Lower lobe of right lung (tissue), 2 donors: ENCODE data around the gene POLK. TPM values are rescaled to one million over a fixed set of nuclear protein-coding genes. Genes with fewer than 3 reads are reported as not detected.

Experiments used
- ATAC-seq, 2 donors: fragments of 200-7000 bp; cut with Tn5 transposase; one replicate each; pipeline ENCODE4 v1.9.1; 2020 to 2022; ENCODE audit warnings: mild to moderate bottlenecking in 2 of 2, moderate library complexity in 2 of 2
- DNase-seq: peaks from one replicate; pipeline ENCODE4 v3.0.0-alpha.2; 2020
- H3K27ac ChIP-seq: fragments of 200-600 bp; one replicate; pipeline ENCODE4 v1.8.0; 2022
- H3K27me3 ChIP-seq: fragments of 200-600 bp; one replicate; pipeline ENCODE4 v1.8.0; 2022; ENCODE audit warnings: low read depth
- H3K36me3 ChIP-seq: fragments of 200-600 bp; one replicate; pipeline ENCODE4 v1.8.0; 2022; ENCODE audit warnings: mild to moderate bottlenecking
- H3K4me1 ChIP-seq: fragments of 200-600 bp; one replicate; pipeline ENCODE4 v1.8.0; 2022
- H3K4me3 ChIP-seq: fragments of 200-600 bp; one replicate; pipeline ENCODE4 v1.8.0; 2022; ENCODE audit warnings: mild to moderate bottlenecking
- H3K9me3 ChIP-seq: fragments of 200-600 bp; one replicate; pipeline ENCODE4 v1.8.0; 2022
- CTCF ChIP-seq: fragments of 200-600 bp; IDR thresholded peaks from one replicate; pipeline ENCODE4 v1.8.0; 2022; ENCODE audit warnings: antibody characterized with exemption, mild to moderate bottlenecking
- intact Hi-C: fragments of 100-400 bp; cut with DNase I; formaldehyde crosslinking; loops from one replicate; pipeline ENCODE4 v1.11.0; 2022
- total RNA-seq: library from RNA; stranded (reverse); fragmentation: NEBNext Ultra II Directional; extraction: Animal tissue kit (Norgen Biotek cat#: 25700); gene quantifications from one replicate; pipeline ENCODE4 v1.2.1, GENCODE V29; 2021
- donor health status: DM: no; HTN: yes; CAD: no; lungs with severe emphysema.

Gene POLK
- total RNA-seq, 1 donor from 2014 or later, result 39.6 TPM

DNA sequence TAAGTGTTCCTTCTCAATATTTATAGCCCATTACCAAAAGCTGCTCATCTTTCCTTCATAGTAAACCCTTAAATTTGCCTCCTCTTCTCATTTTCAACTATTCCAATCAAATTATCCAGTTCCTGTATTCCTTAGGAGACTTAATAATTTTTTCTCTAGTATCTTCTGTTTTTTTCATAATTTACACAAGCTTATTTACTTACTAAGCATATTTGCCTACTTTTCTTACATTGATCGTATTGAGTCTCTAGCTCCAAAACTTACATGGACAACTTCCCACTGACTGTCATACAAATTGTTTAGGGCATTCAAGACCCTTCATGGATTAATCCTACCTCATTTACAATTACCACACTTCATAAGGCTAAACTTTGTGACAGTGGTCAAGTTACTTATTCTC, 3.9 kb upstream of the POLK start:
- Histone ChIP-seq H3K4me1 (peaks cover 23% of the 10 kb centered on the region), H3K4me3 (no peak overlapping the region), H3K36me3 (peaks cover 16% of the 10 kb centered on the region), H3K9me3 (no peaks in the 10 kb centered on the region), H3K27me3 (no peaks in the 10 kb centered on the region), H3K27ac (no peak overlapping the region)
- intact Hi-C loops, result no loop called here
- ATAC-seq, result no peak
- no peak for DNase-seq
- TF ChIP-seq CTCF, result no peak

DNA sequence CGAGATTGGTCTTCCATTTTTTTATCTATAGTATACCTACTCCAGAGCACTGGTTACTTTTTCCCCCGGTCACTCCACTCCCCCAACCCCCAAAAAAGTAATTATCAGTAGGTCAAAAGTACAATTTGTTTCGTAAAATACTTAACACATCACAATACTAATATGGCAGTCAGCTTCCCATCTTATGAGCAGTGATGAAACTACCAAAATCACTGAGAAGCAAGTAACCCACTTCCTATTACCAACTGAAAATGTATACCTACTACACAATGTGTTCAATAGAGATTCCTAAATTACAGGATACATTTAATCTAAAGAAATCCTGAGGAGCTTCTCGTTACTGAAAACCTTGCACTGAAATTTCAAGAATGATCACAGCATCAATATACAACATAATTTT, 2.1 kb upstream of the POLK start:
- DNase-seq, result no peak
- no peak for TF ChIP-seq CTCF
- Histone ChIP-seq H3K4me3 (peak overlapping the region; percentile 77), H3K27me3 (no peaks in the 10 kb centered on the region), H3K4me1 (peaks cover 39% of the 10 kb centered on the region), H3K36me3 (peaks cover 9% of the 10 kb centered on the region), H3K9me3 (no peaks in the 10 kb centered on the region), H3K27ac (no peak overlapping the region)
- ATAC-seq, result no peak
- intact Hi-C loops, result no loop called here

DNA sequence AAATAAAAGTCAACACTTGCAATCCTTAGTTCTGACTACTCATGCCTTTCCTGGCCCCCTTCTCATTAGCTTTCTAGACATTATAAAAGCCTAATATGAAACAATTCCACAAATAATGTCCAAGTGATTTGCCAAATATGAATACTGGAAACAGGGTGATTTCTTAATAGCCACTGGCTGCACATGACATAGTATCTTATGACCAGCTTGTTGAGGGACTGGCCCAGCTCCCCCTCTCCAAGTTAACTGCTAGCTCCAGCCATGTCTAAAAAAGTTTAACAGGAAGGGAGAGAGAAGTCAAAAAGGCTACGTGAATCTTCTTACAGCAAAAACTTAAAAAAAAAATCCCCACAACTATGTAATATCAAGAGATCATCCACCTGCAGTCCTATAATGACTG, 1.7 kb upstream of the POLK start:
- H3K27ac ChIP-seq, result peak overlapping the region; percentile 89
- peak overlapping the region; percentile 77 for H3K4me3 ChIP-seq
- intact Hi-C loops, result no loop called here
- no peak for TF ChIP-seq CTCF
- H3K4me1 ChIP-seq, result peaks cover 40% of the 10 kb centered on the region
- no peaks in the 10 kb centered on the region for H3K27me3 ChIP-seq
- no peaks in the 10 kb centered on the region for H3K9me3 ChIP-seq
- peak; percentile 46 for DNase-seq
- peaks cover 4% of the 10 kb centered on the region for H3K36me3 ChIP-seq
- no peak for ATAC-seq

- peak; percentile 56 to 65 for ATAC-seq
- intact Hi-C loops, result no loop called here
- H3K27ac ChIP-seq, result peak overlapping the region; percentile 89
- no peaks in the 10 kb centered on the region for H3K36me3 ChIP-seq
- peaks cover 40% of the 10 kb centered on the region for H3K4me1 ChIP-seq
- TF ChIP-seq CTCF, result no peak
- peak overlapping the region; percentile 77 for H3K4me3 ChIP-seq
- DNase-seq, result no peak
- no peaks in the 10 kb centered on the region for H3K9me3 ChIP-seq
- no peaks in the 10 kb centered on the region for H3K27me3 ChIP-seq
Measured at GRCh38 chr5:75510417-75510835, 1.3 kb upstream of the POLK start.

DNA sequence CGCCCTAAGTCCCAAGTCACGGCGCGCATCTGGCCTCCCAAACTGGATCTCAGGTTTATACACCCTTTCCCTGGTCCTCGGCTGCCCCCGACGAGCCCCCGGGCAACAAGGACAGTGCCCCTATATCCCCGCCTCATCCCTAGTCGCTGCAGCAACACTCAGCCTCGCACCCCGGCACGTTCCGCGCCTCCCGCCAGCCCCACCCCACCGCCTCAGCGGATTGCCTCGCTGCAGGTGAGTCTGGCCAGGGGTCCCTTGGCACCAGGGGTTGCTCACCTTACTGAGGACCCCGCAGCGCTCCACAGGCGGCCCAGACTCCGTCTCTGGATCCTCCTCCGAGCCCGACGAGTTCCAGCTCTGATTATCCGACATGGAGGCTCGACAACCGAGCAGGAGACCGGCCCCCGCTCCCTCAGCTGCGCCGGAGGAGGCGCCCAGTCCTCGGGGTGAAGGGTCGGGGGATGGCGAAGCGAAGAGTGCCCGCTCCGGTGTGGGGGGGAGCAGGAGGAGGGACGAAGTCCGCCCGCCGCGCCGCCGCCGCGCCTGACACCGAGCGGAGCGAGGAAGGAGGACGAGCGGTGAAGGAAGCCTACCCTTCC, 756 bp upstream of the POLK start:
- intact Hi-C loops, result no loop called here
- H3K27me3 ChIP-seq, result no peaks in the 10 kb centered on the region
- peak overlapping the region; percentile 77 for H3K4me3 ChIP-seq
- peak overlapping the region; percentile 89 for H3K27ac ChIP-seq
- peaks cover 40% of the 10 kb centered on the region for H3K4me1 ChIP-seq
- TF ChIP-seq CTCF, result no peak
- ATAC-seq, result peak; percentile 77 to 78
- DNase-seq, result peak; percentile 80
- H3K9me3 ChIP-seq, result no peaks in the 10 kb centered on the region
- H3K36me3 ChIP-seq, result no peaks in the 10 kb centered on the region
